ENCODE data around the gene CD58.
"Not testable (repeated sequence)": the region's sequence is repeated elsewhere in the genome, so short reads cannot be mapped to it uniquely, and the experiment has no call there.

Gene CD58

GRCh38 chr1:116591951-116592605 lies 21.3 kb upstream of the CD58 start:
- DNase-seq (ENCODE audit: low spot score) = not testable (repeated sequence)

GRCh38 chr1:116591006-116591950 lies 20.5 kb upstream of the CD58 start:
- DNase-seq (ENCODE audit: low spot score) = not testable (repeated sequence)

DNA sequence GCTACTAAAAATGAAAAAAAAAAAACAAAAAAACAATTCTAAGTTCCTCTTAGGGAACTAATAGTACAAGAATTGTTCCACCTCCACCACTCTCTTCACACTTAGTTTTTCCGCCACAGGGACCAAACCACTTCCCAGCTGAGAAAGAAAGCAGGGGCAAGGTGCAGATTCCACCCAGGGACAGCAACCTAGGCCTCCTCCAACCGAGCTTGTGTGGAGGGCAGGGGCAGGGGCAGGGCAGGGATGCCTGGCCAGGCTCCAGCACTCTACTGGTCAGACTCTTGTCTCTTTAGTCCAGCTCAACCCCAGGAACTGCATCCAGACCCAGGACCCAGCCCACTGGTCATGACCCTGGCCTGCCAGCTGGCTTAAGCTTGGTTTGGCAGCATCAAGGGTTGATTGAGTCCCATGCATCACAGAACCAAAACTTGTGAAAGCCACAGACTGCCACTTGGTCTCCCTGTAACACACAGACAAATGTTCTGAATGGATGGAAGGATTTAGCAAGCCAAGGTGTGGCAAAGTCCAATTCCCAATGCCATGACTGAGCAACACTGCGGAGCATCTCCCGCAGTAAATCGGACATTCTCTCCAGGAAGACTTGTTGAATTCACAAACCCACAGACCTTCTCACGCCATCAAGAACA lies 19.7 kb upstream of the CD58 start:
- not testable (repeated sequence) for DNase-seq (ENCODE audit: low spot score)

GRCh38 chr1:116589101-116589735 lies 18.4 kb upstream of the CD58 start:
- DNase-seq (ENCODE audit: low spot score) = peak; percentile 61

- no peak for DNase-seq (ENCODE audit: low spot score)
Observed at GRCh38 chr1:116587501-116588227, 16.8 kb upstream of the CD58 start.

GRCh38 chr1:116586741-116587143 lies 15.9 kb upstream of the CD58 start:
- no peak for DNase-seq (ENCODE audit: low spot score)

GRCh38 chr1:116585886-116586285 lies 15.1 kb upstream of the CD58 start:
- DNase-seq (ENCODE audit: low spot score) = no peak

GRCh38 chr1:116581323-116581885 lies 10.6 kb upstream of the CD58 start:
- no peak for DNase-seq (ENCODE audit: low spot score)

DNA sequence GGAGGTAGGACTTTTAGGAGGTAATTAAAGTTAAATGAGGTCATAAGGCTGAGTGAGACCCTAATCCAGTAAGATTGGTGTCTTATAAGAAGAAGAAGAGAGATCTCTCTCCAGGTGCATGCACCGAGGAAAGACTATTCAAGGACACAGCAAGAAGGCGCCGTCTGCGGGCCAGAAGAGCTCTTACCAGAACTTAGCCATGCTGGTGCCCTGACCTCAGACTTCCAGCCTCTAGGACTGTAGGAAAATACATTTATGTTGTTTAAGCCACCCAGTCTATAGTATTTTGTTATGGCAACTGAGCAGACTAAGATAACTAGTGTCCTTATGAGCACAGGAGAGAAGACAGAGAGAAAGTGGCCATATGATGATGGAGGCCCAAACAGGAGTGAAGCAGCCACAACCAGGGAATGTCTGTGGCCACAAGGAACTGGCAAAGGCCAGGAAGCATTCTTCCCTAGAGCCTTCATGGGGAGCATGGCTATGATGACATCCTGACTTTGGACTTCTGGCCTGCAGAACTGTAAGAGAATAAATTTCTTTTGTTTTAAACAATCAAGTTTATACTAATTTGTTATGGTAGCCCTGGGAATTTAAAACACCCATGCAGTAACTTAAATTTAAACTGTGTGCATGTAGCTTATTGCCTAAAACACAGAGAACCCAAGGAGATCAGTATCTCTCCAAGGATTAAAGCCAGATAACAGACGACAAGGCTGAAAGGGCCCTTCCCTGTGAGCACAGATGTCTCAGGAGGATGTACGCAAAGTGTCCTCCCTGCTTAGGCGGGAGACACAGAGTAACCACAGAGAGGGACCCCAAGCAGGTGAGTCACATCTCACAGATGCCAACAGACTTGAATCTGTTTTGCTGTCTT lies 9.9 kb upstream of the CD58 start:
- DNase-seq (ENCODE audit: low spot score) = no peak

GRCh38 chr1:116579259-116579875 lies 8.5 kb upstream of the CD58 start:
- no peak for DNase-seq (ENCODE audit: low spot score)

DNA sequence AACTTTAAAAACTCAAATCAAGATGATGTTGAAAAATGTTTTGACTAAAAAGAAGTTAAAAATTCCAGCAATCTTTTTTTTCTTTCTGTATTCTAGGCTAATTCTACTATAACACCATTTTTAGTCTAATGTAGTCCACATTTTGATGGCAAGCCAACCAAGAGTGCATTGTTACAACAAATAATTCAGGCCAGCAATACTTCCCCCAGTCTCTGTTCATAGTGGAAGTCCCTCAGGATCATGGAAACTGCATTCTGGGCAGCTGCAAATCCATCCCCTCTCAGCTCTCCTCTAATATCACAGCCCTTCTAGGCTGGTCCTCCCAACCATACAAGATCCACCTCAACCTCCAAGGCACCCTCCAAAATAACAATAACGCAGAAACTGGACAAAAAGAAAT lies 7.8 kb upstream of the CD58 start:
- DNase-seq (ENCODE audit: low spot score) = no peak

DNA sequence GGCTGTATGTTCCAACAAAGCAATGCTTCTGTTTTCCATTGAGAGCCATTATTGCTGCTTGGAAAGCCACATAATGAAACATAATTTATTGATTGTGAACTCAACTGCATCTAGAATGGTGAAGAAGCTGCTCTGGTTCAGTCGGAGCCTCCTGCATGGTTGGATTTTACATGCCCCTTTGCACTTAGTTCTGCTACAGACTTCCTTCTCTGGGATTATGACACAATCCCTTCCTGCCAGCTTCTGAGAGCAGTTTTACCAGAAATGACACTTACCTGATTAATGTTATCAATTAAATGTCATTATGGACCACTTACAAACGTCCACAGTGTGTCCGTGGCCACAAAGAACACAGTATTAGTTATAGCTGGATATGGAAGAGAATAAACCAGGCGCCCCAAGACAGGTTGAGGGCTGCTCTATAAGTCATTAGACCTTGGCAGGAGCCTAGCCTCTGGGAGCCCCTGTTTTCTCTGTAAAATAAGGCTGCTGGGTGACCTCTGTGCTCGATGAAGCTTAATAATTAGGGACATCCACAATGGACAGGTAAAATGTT lies 7.0 kb upstream of the CD58 start:
- no peak for DNase-seq (ENCODE audit: low spot score)

DNA sequence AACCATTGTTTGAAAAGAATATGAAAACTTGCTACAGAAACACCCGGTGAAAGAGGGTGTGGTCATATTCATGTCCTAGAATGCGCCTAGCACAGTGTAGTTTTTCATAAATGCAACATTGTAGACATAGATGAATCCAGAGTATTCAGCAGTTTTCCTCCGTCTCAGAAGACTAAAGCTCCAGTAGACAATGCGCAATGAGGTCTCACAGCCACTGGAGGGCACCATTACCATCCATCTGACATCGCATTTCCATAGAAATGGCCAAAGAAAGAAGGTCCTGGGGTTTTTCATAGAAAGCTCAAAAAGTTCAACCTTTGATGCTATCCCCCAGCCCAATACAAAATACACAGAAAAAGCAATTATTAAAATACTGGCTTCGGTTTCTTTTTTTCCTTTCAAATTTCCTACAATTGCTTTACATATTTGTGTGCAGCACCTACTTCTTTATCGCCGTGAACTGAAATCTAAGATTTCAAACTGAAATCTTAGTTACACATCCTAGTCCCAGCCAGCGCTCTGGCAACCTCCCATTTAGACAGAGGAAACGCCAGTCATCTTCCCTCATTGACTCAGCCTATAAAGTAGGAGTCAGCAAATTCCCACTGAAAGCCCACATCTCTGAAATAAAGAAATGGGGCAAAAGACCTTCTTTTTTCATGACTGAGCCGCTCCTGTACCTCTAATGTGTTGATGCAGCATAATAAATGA lies 3.9 kb upstream of the CD58 start:
- DNase-seq (ENCODE audit: low spot score) = peak; percentile 67

DNA sequence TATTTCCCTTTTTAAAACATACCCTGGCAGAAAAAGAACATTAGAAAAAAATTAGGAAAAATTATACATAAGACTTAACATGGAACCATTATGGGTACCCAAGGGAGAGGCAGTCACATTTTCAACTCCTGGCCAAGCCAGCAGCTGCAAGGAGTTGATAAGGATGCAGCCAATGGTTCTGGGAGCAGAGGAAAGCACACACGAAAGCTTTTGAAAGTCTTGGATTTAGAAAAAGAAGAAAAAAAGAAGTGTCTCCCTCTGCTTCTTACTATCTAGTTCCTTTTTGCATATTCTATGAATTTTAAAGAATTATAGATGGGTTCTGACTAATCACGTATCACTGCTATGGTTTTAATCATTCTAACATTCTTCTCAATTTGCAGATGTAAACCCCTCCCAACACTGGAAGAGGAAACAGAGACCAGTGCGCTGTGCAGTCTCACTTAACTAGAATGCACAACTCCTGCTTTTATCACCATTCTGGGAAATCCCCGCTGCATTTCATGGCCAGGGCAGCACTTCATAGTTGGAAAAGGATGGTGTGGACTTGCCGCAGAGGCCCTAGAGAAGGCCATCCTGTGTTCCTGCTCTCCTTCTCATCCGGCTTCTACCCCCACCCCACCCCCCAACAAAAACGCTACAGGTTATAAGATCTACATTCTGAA lies 2.7 kb upstream of the CD58 start:
- no peak for DNase-seq (ENCODE audit: low spot score)

- no peak for DNase-seq (ENCODE audit: low spot score)
Observed at GRCh38 chr1:116572771-116573430, 2.1 kb upstream of the CD58 start.

- DNase-seq (ENCODE audit: low spot score) = no peak
Observed at GRCh38 chr1:116572099-116572498, 1.3 kb upstream of the CD58 start.

- DNase-seq (ENCODE audit: low spot score) = no peak
Observed at GRCh38 chr1:116571215-116571919, 541 bp upstream of the CD58 start.
